Muscle layer of duodenum (tissue), 2 donors: Measurements from ENCODE around the gene JTB.

Experiments
- H3K27ac ChIP-seq: one replicate; pipeline ENCODE4 v1.7.0; 2013; ENCODE audit warnings: mild to moderate bottlenecking, low read length
- H3K27me3 ChIP-seq: one replicate; pipeline ENCODE4 v1.7.0; 2013; ENCODE audit warnings: low read depth, mild to moderate bottlenecking, control low read depth, low read length
- H3K36me3 ChIP-seq, 2 donors: one replicate each; pipeline ENCODE4 v1.7.0; 2013; ENCODE audit warnings: low read length in 2 of 2, control low read depth in 1 of 2, mild to moderate bottlenecking in 1 of 2; ENCODE audit not compliant: insufficient read depth in 2 of 2, control insufficient read depth in 1 of 2
- H3K4me1 ChIP-seq, 2 donors: one replicate each; pipeline ENCODE4 v1.7.0; 2013; ENCODE audit warnings: low read length in 2 of 2, mild to moderate bottlenecking in 2 of 2, control low read depth in 1 of 2, moderate library complexity in 1 of 2; ENCODE audit not compliant: insufficient read depth in 2 of 2, control insufficient read depth in 1 of 2
- H3K4me3 ChIP-seq, 2 donors: one replicate each; pipeline ENCODE4 v1.7.0; 2013; ENCODE audit warnings: low read length in 2 of 2, low read depth in 1 of 2, mild to moderate bottlenecking in 1 of 2
- H3K9me3 ChIP-seq, 2 donors: one replicate each; pipeline ENCODE4 v1.7.0; 2013; ENCODE audit warnings: low read length in 2 of 2, control low read depth in 1 of 2, mild to moderate bottlenecking in 1 of 2; ENCODE audit not compliant: control insufficient read depth in 1 of 2
- donor health status: healthy.

Gene JTB

DNA sequence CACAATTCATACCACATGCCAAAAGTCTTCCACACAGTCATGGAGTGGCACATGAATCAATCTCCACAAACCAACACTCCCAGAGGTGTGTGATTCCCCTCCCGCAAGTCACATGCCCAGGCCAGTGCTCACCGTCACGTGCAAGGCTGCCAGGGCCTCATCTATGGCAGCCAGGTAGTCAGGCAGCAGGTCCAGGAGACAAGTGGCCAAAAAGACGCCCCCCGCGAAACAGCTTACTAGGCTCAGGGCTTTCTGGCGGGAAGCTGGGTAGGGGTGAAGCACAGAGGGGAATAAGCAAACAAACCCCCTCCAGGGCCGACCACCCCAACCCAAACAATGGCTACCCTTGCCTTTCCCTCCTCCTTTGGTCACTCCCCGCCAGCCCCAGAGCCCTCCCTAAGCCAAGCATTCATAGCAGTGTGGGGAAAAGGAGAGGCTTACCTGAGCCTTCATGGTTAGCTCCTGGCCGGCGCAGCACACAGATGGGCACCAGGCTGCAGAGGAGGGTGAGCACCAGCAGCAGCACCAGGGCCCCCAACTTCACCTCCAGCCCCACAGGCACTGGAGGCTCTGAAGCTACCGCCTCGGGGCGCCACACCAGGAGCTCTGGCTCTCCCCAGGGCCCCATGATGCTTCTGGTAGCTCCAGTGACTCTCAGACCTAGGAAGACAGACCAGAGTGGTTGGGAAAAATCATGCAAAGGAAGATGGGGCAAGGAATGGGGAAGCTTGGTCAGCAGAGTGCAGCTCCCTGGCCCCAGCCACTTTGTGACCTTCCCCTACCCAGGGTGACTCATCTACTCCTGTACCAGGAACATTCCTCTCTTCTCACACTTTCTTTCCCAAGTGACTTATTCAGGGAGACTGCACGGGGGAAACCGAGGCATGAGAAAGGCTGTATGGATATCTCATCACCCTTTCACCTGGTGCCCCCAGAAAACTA, 15.1 kb downstream of the JTB start:
- Histone ChIP-seq H3K36me3 (peaks cover 9 to 10% of the 10 kb centered on the region in 2 donors), H3K4me3 (peak overlapping the region; percentile 81 to 84), H3K9me3 (no peaks in the 10 kb centered on the region), H3K27me3 (no peaks in the 10 kb centered on the region), H3K4me1 (peaks cover 32 to 47% of the 10 kb centered on the region in 2 donors), H3K27ac (peak overlapping the region; percentile 94)

DNA sequence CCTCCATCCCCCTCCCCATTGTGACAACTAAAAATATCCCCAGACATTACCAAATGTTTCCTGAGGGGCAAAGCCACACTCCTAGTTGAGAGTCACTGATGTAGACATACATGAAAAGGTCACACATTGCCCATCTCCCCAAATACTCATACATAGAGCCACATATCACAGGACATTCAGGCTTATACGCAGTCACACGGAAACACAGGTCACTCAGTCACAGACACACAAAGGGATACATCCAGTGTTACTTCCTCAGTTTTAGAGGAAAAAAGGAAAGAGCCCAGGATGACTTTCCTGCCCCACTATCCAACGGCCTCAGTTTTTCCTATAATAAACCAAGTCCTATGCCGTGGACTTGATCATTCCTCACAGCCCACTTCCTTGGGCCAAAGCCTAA, 16.1 kb downstream of the JTB start:
- peaks cover 39 to 53% of the 10 kb centered on the region in 2 donors for H3K4me1 ChIP-seq
- peaks cover 9 to 10% of the 10 kb centered on the region in 2 donors for H3K36me3 ChIP-seq
- H3K4me3 ChIP-seq, result peak overlapping the region; percentile 81 to 84
- peak overlapping the region; percentile 72 for H3K27ac ChIP-seq
- no peaks in the 10 kb centered on the region for H3K27me3 ChIP-seq
- no peaks in the 10 kb centered on the region for H3K9me3 ChIP-seq

DNA sequence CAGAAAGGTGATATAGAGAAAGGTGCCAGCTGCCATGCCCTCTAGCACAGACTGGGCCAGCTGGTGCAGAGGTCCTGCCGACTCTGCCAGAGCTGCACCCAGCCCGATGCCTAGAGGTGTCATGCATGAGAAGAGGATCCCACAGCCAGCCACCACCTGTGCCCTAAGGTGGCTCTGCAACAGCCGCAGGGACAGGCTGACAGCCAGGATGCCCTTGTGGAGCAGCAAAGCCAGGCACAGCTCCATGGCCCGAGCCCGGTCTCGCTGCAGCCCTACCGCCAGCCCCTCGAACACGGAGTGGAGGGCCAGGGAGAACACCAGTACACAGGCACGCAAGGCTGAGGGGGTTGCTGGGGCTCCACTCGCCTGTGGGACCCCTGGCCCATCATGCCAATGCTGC, 17.3 kb downstream of the JTB start:
- Histone ChIP-seq H3K27ac (no peak overlapping the region), H3K4me1 (peaks cover 35 to 57% of the 10 kb centered on the region in 2 donors), H3K27me3 (no peaks in the 10 kb centered on the region), H3K9me3 (no peaks in the 10 kb centered on the region), H3K36me3 (peaks cover 9 to 10% of the 10 kb centered on the region in 2 donors), H3K4me3 (no peak overlapping the region)

GRCh38 chr1:153959454-153959853, 18.0 kb downstream of the JTB start:
- Histone ChIP-seq H3K36me3 (peaks cover 10 to 14% of the 10 kb centered on the region in 2 donors), H3K9me3 (no peaks in the 10 kb centered on the region), H3K4me1 (peaks cover 35 to 55% of the 10 kb centered on the region in 2 donors), H3K27ac (peak overlapping the region; percentile 73), H3K27me3 (no peaks in the 10 kb centered on the region), H3K4me3 (peak overlapping the region; percentile 2 to 91)

- H3K4me3 ChIP-seq, result peak overlapping the region; percentile 80 to 91
- peak overlapping the region; percentile 73 for H3K27ac ChIP-seq
- no peaks in the 10 kb centered on the region for H3K9me3 ChIP-seq
- no peaks in the 10 kb centered on the region for H3K27me3 ChIP-seq
- H3K4me1 ChIP-seq, result peaks cover 32 to 52% of the 10 kb centered on the region in 2 donors
- H3K36me3 ChIP-seq, result peaks cover 13 to 14% of the 10 kb centered on the region in 2 donors
Measured at GRCh38 chr1:153958961-153959260, 18.6 kb downstream of the JTB start.

- Histone ChIP-seq H3K9me3 (no peaks in the 10 kb centered on the region), H3K4me3 (peak within 1 kb of the TSS; percentile 80 to 91), H3K27ac (peak within 1 kb of the TSS; percentile 73), H3K4me1 (peaks cover 32 to 52% of the 10 kb centered on the region in 2 donors), H3K36me3 (peaks cover 14% of the 10 kb centered on the region in 2 donors), H3K27me3 (no peaks in the 10 kb centered on the region)
Measured at GRCh38 chr1:153958111-153958960, 19.1 kb downstream of the JTB start, which contains the start of gene CRTC2. Gene CRTC2, minus strand, starts transcription at chr1:153958612. Its CDS starts 115 bp downstream, at chr1:153958497.

DNA sequence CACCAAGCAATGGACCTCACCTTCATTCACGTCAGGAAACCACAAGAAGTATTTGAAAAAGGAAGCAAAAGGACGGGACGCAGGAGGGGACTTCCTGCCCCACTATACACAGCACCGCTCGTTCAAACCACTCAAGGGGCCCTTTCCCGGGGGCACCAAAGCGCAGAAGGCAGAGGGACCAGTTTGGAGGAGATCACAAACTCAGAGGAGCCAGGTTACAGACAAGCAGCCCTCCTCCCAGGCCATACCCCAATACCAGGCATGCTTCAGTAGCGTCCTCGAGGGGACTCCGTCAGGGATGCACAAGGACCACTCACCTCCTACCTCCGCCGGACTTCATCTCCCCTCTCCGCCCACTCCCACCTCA, 19.7 kb downstream of the JTB start:
- H3K4me1 ChIP-seq, result peaks cover 32 to 52% of the 10 kb centered on the region in 2 donors
- H3K27ac ChIP-seq, result peak overlapping the region; percentile 73
- no peaks in the 10 kb centered on the region for H3K27me3 ChIP-seq
- peaks cover 14 to 15% of the 10 kb centered on the region in 2 donors for H3K36me3 ChIP-seq
- H3K9me3 ChIP-seq, result no peaks in the 10 kb centered on the region
- peak overlapping the region; percentile 80 to 91 for H3K4me3 ChIP-seq

GRCh38 chr1:153956997-153957715, 20.3 kb downstream of the JTB start:
- Histone ChIP-seq H3K36me3 (peaks cover 20 to 21% of the 10 kb centered on the region in 2 donors), H3K27me3 (no peaks in the 10 kb centered on the region), H3K4me3 (peak overlapping the region; percentile 80 to 91), H3K4me1 (peaks cover 31 to 47% of the 10 kb centered on the region in 2 donors), H3K27ac (peak overlapping the region; percentile 73), H3K9me3 (no peaks in the 10 kb centered on the region)

DNA sequence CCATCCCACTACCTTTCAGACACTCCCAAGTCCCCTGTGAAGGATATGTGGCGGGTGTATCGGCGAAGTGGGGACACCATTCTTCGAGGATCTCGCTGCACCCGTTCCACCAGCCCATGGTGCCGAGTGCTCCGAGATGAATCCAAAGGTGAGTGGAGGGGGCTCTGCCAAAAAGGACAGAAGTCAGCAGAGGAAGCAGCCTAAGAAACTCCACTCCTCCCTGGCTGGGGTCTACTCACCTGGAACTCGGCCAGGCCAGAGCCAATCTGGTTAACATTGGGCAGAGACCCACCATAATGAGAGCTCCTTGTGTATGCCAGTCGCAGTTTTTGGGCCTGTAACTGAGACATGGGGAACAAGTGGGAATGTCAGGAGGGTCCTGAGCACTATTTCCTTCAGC, 22.6 kb downstream of the JTB start:
- Histone ChIP-seq H3K27me3 (no peaks in the 10 kb centered on the region), H3K27ac (no peak overlapping the region), H3K9me3 (no peaks in the 10 kb centered on the region), H3K4me3 (no peak overlapping the region), H3K36me3 (peaks cover 33 to 41% of the 10 kb centered on the region in 2 donors), H3K4me1 (peaks cover 21 to 34% of the 10 kb centered on the region in 2 donors)

- peaks cover 15 to 25% of the 10 kb centered on the region in 2 donors for H3K4me1 ChIP-seq
- H3K27ac ChIP-seq, result no peak overlapping the region
- no peaks in the 10 kb centered on the region for H3K9me3 ChIP-seq
- H3K4me3 ChIP-seq, result no peak overlapping the region
- H3K36me3 ChIP-seq, result peaks cover 37 to 46% of the 10 kb centered on the region in 2 donors
- H3K27me3 ChIP-seq, result no peaks in the 10 kb centered on the region
Measured at GRCh38 chr1:153953859-153954365, 23.6 kb downstream of the JTB start.
